A549 (cell line): ENCODE data around the gene ACAA1. TPM values are rescaled to one million over a fixed set of nuclear protein-coding genes. Genes with fewer than 3 reads are reported as not detected.

Source experiments
- ATAC-seq, 2 experiments: fragments of 200-7000 bp in 1 of 2; fragments of >200 bp in 1 of 2; cut with Nextera tagmentation in 1 of 2; cut with Tn5 transposase in 1 of 2; 3 replicates each; pipeline versions ENCODE4 v1.8.0 to v1.9.1; 2018 to 2020; ENCODE audit warnings: mild to moderate bottlenecking in 1 of 2, moderate library complexity in 1 of 2
- CTCF ChIA-PET: fragments of 300-600 bp; sonication (Branson Sonifier 250); formaldehyde crosslinking; extraction: SDS; loops from one replicate; lab custom pipeline; 2021; ENCODE audit warnings: antibody characterized with exemption, inconsistent platforms; lab: Yijun Ruan, JAX
- POLR2A ChIA-PET: fragments of 350-600 bp; formaldehyde crosslinking; extraction: SDS; loops from one replicate; lab custom pipeline; 2021; ENCODE audit warnings: antibody characterized with exemption, inconsistent platforms; lab: Yijun Ruan, JAX
- DNase-seq, 2 experiments: peaks; one replicate each; pipeline versions ENCODE4 v3.0.0 to v3.0.0-alpha.2; 2011 to 2016; ENCODE audit warnings: low read depth in 1 of 2, low spot score in 1 of 2
- FAIRE-seq: peaks from 2 replicates; lab custom pipeline; 2011; peaks lifted over from hg19 to GRCh38; lab: Jason Lieb, UNC
- H3K27ac ChIP-seq, 2 experiments: fragments of >200 bp; sonication (Bioruptor Twin); formaldehyde crosslinking; 3 replicates each; pipeline ENCODE4 v1.5.1; 2016 to 2017
- H3K4me1 ChIP-seq: fragments of >200 bp; sonication (Bioruptor Twin); formaldehyde crosslinking; 3 replicates; pipeline ENCODE4 v1.6.1; 2016
- H3K4me2 ChIP-seq: fragments of >200 bp; sonication (Bioruptor Twin); formaldehyde crosslinking; 3 replicates; pipeline ENCODE4 v1.6.1; 2016
- H3K4me3 ChIP-seq: fragments of >200 bp; sonication (Bioruptor Twin); formaldehyde crosslinking; 3 replicates; pipeline ENCODE4 v1.5.1; 2016
- H3K9me3 ChIP-seq: fragments of >200 bp; sonication (Bioruptor Twin); formaldehyde crosslinking; 3 replicates; pipeline ENCODE4 v1.6.1; 2016
- ATOH8 ChIP-seq: fragments of 250-450 bp; sonication (Bioruptor Pico); IDR thresholded peaks from 2 replicates; pipeline ENCODE4 v1.5.0; 2020; ENCODE audit warnings: low read depth, mild to moderate bottlenecking, moderate library complexity
- CBX2 ChIP-seq: fragments of 200-600 bp; sonication (generic); IDR thresholded peaks from 2 replicates; pipeline ENCODE4 v1.6.1; 2016; ENCODE audit warnings: low read depth, mild to moderate bottlenecking, borderline replicate concordance
- CBX8 ChIP-seq: fragments of 200-600 bp; sonication (generic); IDR thresholded peaks from 2 replicates; pipeline ENCODE4 v1.6.1; 2016
- EHMT2 ChIP-seq: fragments of 200-600 bp; sonication (generic); IDR thresholded peaks from 2 replicates; pipeline ENCODE4 v1.6.1; 2016; ENCODE audit warnings: antibody characterized with exemption, low read depth, mild to moderate bottlenecking, moderate library complexity
- EP300 ChIP-seq, 2 experiments: fragments of >200 bp; sonication (Bioruptor Twin); formaldehyde crosslinking; IDR thresholded peaks; 2 replicates in 1 of 2; 3 replicates in 1 of 2; pipeline ENCODE4 v1.6.1; 2016 to 2017
- FOSL2 ChIP-seq, 2 experiments: fragments of 450-650 bp in 1 of 2; fragments of >200 bp in 1 of 2; sonication (Bioruptor Twin) in 1 of 2; formaldehyde crosslinking; IDR thresholded peaks; 2 replicates each; pipeline versions ENCODE4 v1.5.0 to v1.6.1; 2016 to 2020; ENCODE audit warnings: mild to moderate bottlenecking in 1 of 2, moderate library complexity in 1 of 2
- GATA3 ChIP-seq: IDR thresholded peaks from 2 replicates; pipeline ENCODE4 v1.6.1; 2012; ENCODE audit warnings: borderline replicate concordance
- HOXB13 ChIP-seq: fragments of 250-450 bp; sonication (Bioruptor Pico); IDR thresholded peaks from 2 replicates; pipeline ENCODE4 v1.5.0; 2020; ENCODE audit warnings: low read depth, mild to moderate bottlenecking, moderate library complexity
- JUN ChIP-seq, 2 experiments: fragments of >200 bp; sonication (Bioruptor Twin); formaldehyde crosslinking; IDR thresholded peaks; 2 replicates in 1 of 2; 3 replicates in 1 of 2; pipeline ENCODE4 v1.6.1; 2016 to 2017
- KDM1A ChIP-seq: fragments of 200-600 bp; sonication (generic); IDR thresholded peaks from 2 replicates; pipeline ENCODE4 v1.6.1; 2016; ENCODE audit warnings: low read depth, mild to moderate bottlenecking
- MAX ChIP-seq: IDR thresholded peaks from 2 replicates; pipeline ENCODE4 v1.6.1; 2012
- MAZ ChIP-seq: fragments of 150-350 bp; IDR thresholded peaks from 2 replicates; pipeline ENCODE4 v1.6.1; 2014; ENCODE audit warnings: antibody characterized with exemption, low read depth, low read length, borderline replicate concordance
- NPAS2 ChIP-seq: fragments of 250-450 bp; sonication (Bioruptor Pico); IDR thresholded peaks from 2 replicates; pipeline ENCODE4 v1.8.0; 2022; ENCODE audit warnings: mild to moderate bottlenecking, moderate library complexity, borderline replicate concordance
- NR3C1 ChIP-seq: fragments of >200 bp; sonication (Bioruptor Twin); formaldehyde crosslinking; IDR thresholded peaks from 3 replicates; pipeline ENCODE4 v1.6.1; 2017
- RARB ChIP-seq: fragments of 250-450 bp; sonication (Bioruptor Pico); IDR thresholded peaks from 2 replicates; pipeline ENCODE4 v1.8.0; 2021; ENCODE audit warnings: mild to moderate bottlenecking, moderate library complexity
- RCOR1 ChIP-seq: fragments of 150-350 bp; IDR thresholded peaks from 2 replicates; pipeline ENCODE4 v1.6.1; 2014; ENCODE audit warnings: antibody characterized with exemption, low read length, low read depth
- RFX5 ChIP-seq: fragments of 450-650 bp; IDR thresholded peaks from 2 replicates; pipeline ENCODE4 v1.7.1; 2014; ENCODE audit warnings: antibody characterized with exemption, mild to moderate bottlenecking, moderate library complexity
- SMC3 ChIP-seq: fragments of >200 bp; sonication (Bioruptor Twin); formaldehyde crosslinking; IDR thresholded peaks from 3 replicates; pipeline ENCODE4 v1.6.1; 2018; ENCODE audit warnings: inconsistent platforms
- TFCP2L1 ChIP-seq: fragments of 250-450 bp; sonication (Bioruptor Pico); IDR thresholded peaks from 2 replicates; pipeline ENCODE4 v1.5.0; 2021; ENCODE audit warnings: mild to moderate bottlenecking
- ZC3H11A ChIP-seq: fragments of 450-650 bp; IDR thresholded peaks from 2 replicates; pipeline ENCODE4 v1.6.1; 2014; ENCODE audit warnings: antibody characterized with exemption, mild to moderate bottlenecking
- ZNF302 ChIP-seq: fragments of 250-450 bp; sonication (Bioruptor Pico); IDR thresholded peaks from 2 replicates; pipeline ENCODE4 v1.9.0; 2021; ENCODE audit warnings: inconsistent platforms, mild to moderate bottlenecking, moderate library complexity
- ZSCAN20 ChIP-seq: fragments of 250-450 bp; sonication (Bioruptor Pico); IDR thresholded peaks from 2 replicates; pipeline ENCODE4 v1.8.0; 2022; ENCODE audit warnings: mild to moderate bottlenecking, moderate library complexity
- WGBS: methylation state at CpG from one replicate; pipeline ENCODE4 v1.1.6; 2017; ENCODE audit errors: missing lambda C conversion rate; 5-methylcytosine and 5-hydroxymethylcytosine counted together
- polyA plus RNA-seq, 4 experiments: library from polyadenylated mRNA; depleted of rRNA in 3 of 4; stranded (reverse); fragments of >200 nt; fragmentation: RNase III in 1 of 4; extraction: RNeasy Plus Mini Kit Qiagen cat#74134 plus additional on column Dnase treatment in 1 of 4; gene quantifications; 2 replicates in 3 of 4; 3 replicates in 1 of 4; pipeline ENCODE4 v1.2.3, GENCODE V29; 2011 to 2017
- TF ChIP-seq, protein P1 (sequence below): fragments of >200 bp; sonication (Bioruptor Twin); formaldehyde crosslinking; IDR thresholded peaks from 2 replicates; pipeline ENCODE4 v1.6.1; 2016

The ACAA1 gene
- polyA plus RNA-seq, 2 of the 4 experiments (the other 2 are of a cell fraction), result 36.8 to 53.2 TPM

DNA sequence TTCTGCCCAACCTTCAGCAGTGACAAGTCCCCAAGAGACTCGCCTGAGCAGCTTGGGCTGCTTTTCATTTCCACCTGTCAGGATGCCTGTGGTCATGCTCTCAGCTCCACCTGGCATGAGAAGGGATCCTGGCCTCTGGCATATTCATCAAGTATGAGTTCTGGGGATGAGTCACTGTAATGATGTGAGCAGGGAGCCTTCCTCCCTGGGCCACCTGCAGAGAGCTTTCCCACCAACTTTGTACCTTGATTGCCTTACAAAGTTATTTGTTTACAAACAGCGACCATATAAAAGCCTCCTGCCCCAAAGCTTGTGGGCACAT, 5.0 kb upstream of the ACAA1 start:
- POLR2A ChIA-PET, result interaction anchor here (0.7 kb wide), 1 partner anchor 23 kb away, joined by 4 read pairs; the partner anchor contains the start of gene OXSR1

DNA sequence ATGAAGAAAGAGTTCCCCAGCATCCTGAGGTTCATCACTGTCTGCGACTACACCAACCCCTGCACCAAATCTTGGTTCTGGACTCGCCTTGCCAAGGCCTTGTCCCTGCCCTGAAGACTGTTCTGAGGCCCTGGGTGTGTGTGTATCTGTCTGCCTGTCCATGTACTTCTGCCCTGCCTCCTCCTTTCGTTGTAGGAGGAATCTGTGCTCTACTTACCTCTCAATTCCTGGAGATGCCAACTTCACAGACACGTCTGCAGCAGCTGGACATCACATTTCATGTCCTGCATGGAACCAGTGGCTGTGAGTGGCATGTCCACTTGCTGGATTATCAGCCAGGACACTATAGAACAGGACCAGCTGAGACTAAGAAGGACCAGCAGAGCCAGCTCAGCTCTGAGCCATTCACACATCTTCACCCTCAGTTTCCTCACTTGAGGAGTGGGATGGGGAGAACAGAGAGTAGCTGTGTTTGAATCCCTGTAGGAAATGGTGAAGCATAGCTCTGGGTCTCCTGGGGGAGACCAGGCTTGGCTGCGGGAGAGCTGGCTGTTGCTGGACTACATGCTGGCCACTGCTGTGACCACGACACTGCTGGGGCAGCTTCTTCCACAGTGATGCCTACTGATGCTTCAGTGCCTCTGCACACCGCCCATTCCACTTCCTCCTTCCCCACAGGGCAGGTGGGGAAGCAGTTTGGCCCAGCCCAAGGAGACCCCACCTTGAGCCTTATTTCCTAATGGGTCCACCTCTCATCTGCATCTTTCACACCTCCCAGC, 4.4 kb upstream of the ACAA1 start:
- 80% methylated on average over 7 of the region's 7 CpGs for WGBS
- Histone ChIP-seq H3K4me3 (no peak overlapping the region), H3K4me1 (peaks cover 16% of the 10 kb centered on the region), H3K4me2 (no peak overlapping the region), H3K9me3 (peaks cover 10% of the 10 kb centered on the region), H3K27ac (no peak overlapping the region)
- FAIRE-seq, result no peak
- TF ChIP-seq NPAS2 (CRISPR knock-in tag) (no peak), ZNF302 (no peak), MAZ (no peak), RCOR1 (no peak), RFX5 (no peak), JUN (IDR thresholded peaks at IDR 0.05) (no peak), TFCP2L1 (CRISPR knock-in tag) (no peak), NR3C1 (no peak), KDM1A (no peak), CBX8 (no peak)
- POLR2A ChIA-PET, result interaction anchor here (0.7 kb wide), 1 partner anchor 24 kb away, joined by 4 read pairs; the partner anchor contains the start of gene OXSR1
- CTCF ChIA-PET, result interaction anchor here (0.9 to 1.6 kb wide), 7 partner anchors 10 to 174 kb away, joined by 3 to 7 read pairs (median 6); partner anchors contain the start of gene SLC22A14
- no peak for ATAC-seq
- no peak for DNase-seq

More for the DNA sequence above, 5.0 kb upstream of the ACAA1 start:
- CTCF ChIA-PET, result interaction anchor here (0.8 to 1.5 kb wide), 7 partner anchors 16 to 175 kb away, joined by 3 to 7 read pairs (median 3); partner anchors contain the start of gene SLC22A14
- WGBS, result 80% methylated on average over 2 of the region's 2 CpGs
- TF ChIP-seq FOSL2 (IDR thresholded peaks at IDR 0.05) (no peak), FOSL2 (CRISPR knock-in tag; IDR thresholded peaks at IDR 0.05) (no peak), GATA3 (no peak), ZSCAN20 (CRISPR knock-in tag) (no peak), SMC3 (no peak), RARB (CRISPR knock-in tag) (no peak)
- no peak overlapping the region for H3K4me3 ChIP-seq
- no peak for ATAC-seq
- peaks cover 15% of the 10 kb centered on the region for H3K9me3 ChIP-seq
- no peak for DNase-seq
- peaks cover 16% of the 10 kb centered on the region for H3K4me1 ChIP-seq
- no peak for FAIRE-seq
- H3K27ac ChIP-seq, result no peak overlapping the region
- no peak overlapping the region for H3K4me2 ChIP-seq

DNA sequence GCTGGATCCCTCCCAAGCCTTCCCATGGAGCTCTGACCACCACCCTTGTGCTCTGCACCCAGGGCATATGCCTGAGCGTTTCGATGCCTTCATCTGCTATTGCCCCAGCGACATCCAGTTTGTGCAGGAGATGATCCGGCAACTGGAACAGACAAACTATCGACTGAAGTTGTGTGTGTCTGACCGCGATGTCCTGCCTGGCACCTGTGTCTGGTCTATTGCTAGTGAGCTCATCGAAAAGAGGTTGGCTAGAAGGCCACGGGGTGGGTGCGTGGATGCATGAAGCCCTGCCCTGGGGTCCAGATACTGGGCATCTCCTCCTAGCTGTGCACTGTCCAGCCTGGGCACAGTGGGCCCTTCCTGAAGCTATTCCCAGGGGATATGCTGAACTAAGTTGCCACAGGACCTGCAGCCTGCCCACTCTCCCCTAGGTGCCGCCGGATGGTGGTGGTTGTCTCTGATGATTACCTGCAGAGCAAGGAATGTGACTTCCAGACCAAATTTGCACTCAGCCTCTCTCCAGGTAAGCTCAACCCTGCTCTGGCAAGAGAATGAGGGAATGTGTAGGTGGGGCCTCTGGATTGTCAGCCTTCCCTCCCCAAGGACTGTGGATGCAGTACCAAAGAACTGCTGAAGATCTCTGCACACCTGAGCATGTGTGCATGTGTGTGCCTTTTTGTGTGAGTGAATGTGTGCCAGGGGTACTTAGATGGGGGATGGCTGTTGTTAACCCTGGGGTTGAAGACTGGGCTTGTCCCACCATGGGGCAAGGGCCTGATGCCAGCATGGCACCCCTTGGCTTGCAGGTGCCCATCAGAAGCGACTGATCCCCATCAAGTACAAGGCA, 3.6 kb upstream of the ACAA1 start:
- H3K9me3 ChIP-seq, result peaks cover 2% of the 10 kb centered on the region; the same call in 1 of the 3 replicates
- peaks cover 21% of the 10 kb centered on the region for H3K4me1 ChIP-seq
- no peak for TF ChIP-seq ATOH8
- no peak for TF ChIP-seq TFCP2L1 (CRISPR knock-in tag)
- TF ChIP-seq ZC3H11A, result no peak
- TF ChIP-seq HOXB13, result no peak
- no peak for TF ChIP-seq EHMT2
- TF ChIP-seq, protein P1, sequence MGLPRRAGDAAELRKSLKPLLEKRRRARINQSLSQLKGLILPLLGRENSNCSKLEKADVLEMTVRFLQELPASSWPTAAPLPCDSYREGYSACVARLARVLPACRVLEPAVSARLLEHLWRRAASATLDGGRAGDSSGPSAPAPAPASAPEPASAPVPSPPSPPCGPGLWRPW, result no peak
- TF ChIP-seq CBX8, result no peak
- no peak for TF ChIP-seq CBX2
- no peak for TF ChIP-seq MAX
- TF ChIP-seq KDM1A, result no peak
- TF ChIP-seq EP300 (IDR thresholded peaks at IDR 0.05), result no peak
- no peak overlapping the region for H3K27ac ChIP-seq
- FAIRE-seq (no peak), ATAC-seq (no peak), DNase-seq (no peak)
- H3K4me2 ChIP-seq, result no peak overlapping the region
- no peak overlapping the region for H3K4me3 ChIP-seq
- 97% methylated on average over 10 of the region's 13 CpGs for WGBS
- ChIA-PET POLR2A (no interaction called here), CTCF (interaction anchor here (0.5 to 1.6 kb wide), 4 partner anchors 9 to 677 kb away, joined by 3 to 6 read pairs (median 3); no protein-coding TSS in a partner anchor)
